CD14-positive monocyte (primary cell): ENCODE results near the gene NPM3. TPM values are rescaled to one million over a fixed set of nuclear protein-coding genes. Genes with fewer than 3 reads are reported as not detected.

Experiments used
- DNase-seq, 3 donors: peaks; one replicate each; pipeline ENCODE4 v3.0.0-alpha.2; 2011 to 2022
- H2AFZ ChIP-seq: 2 replicates; pipeline ENCODE4 v1.6.0; 2012; ENCODE audit warnings: mild to moderate bottlenecking, low read depth, low read length, inconsistent platforms; ENCODE audit not compliant: insufficient read depth, poor library complexity, severe bottlenecking
- H3K27ac ChIP-seq, 2 donors: 1 replicate in 1 of 2; 2 replicates in 1 of 2; pipeline ENCODE4 v1.5.1; 2012 to 2013; ENCODE audit warnings: low read length in 2 of 2, control low read depth in 1 of 2, inconsistent platforms in 1 of 2, low read depth in 1 of 2, mild to moderate bottlenecking in 1 of 2
- H3K27me3 ChIP-seq, 2 donors: one replicate each; pipeline versions ENCODE4 v1.6.0 to v1.6.1; 2011 to 2013; ENCODE audit warnings: low read length in 2 of 2; ENCODE audit not compliant: control insufficient read depth in 2 of 2, insufficient read depth in 2 of 2
- H3K36me3 ChIP-seq, 2 donors: replicated peaks in 1 of 2; 1 replicate in 1 of 2; 2 replicates in 1 of 2; pipeline versions ENCODE4 v1.5.1 to v1.6.1; 2012 to 2013; ENCODE audit warnings: low read length in 2 of 2, control low read depth in 1 of 2, inconsistent platforms in 1 of 2, mild to moderate bottlenecking in 1 of 2; ENCODE audit not compliant: insufficient read depth in 2 of 2, control insufficient read depth in 1 of 2
- H3K4me1 ChIP-seq, 2 donors: 1 replicate in 1 of 2; 2 replicates in 1 of 2; pipeline versions ENCODE4 v1.5.1 to v1.6.1; 2012 to 2013; ENCODE audit warnings: low read length in 2 of 2, control low read depth in 1 of 2, inconsistent platforms in 1 of 2, mild to moderate bottlenecking in 1 of 2, moderate library complexity in 1 of 2; ENCODE audit not compliant: insufficient read depth in 2 of 2, control insufficient read depth in 1 of 2
- H3K4me2 ChIP-seq: replicated peaks from 2 replicates; pipeline ENCODE3; 2012; ENCODE audit warnings: low read length, moderate library complexity, mild to moderate bottlenecking; ENCODE audit not compliant: poor library complexity, severe bottlenecking; ENCODE audit errors: extremely low read depth
- H3K4me3 ChIP-seq, 3 experiments: fragments of 200-600 bp in 1 of 3; sonication (generic) in 1 of 3; replicated peaks in 1 of 3; 1 replicate in 2 of 3; 2 replicates in 1 of 3; pipeline ENCODE4 v1.5.1; 2011 to 2013; ENCODE audit warnings: low read length in 3 of 3, mild to moderate bottlenecking in 3 of 3, control low read depth in 2 of 3, low read depth in 2 of 3, inconsistent platforms in 1 of 3, moderate library complexity in 1 of 3
- H3K79me2 ChIP-seq: 2 replicates; pipeline ENCODE4 v1.6.0; 2012; ENCODE audit warnings: mild to moderate bottlenecking, control low read depth, inconsistent platforms, low read length, moderate library complexity; ENCODE audit not compliant: insufficient read depth
- H3K9ac ChIP-seq: 2 replicates; pipeline ENCODE4 v1.6.0; 2017; ENCODE audit warnings: low read length, mild to moderate bottlenecking; ENCODE audit not compliant: insufficient read depth, poor library complexity, severe bottlenecking
- H3K9me3 ChIP-seq, 2 donors: replicated peaks in 1 of 2; 1 replicate in 1 of 2; 2 replicates in 1 of 2; pipeline versions ENCODE4 v1.5.1 to v1.6.1; 2012 to 2013; ENCODE audit warnings: low read length in 2 of 2, control low read depth in 1 of 2; ENCODE audit not compliant: control insufficient read depth in 1 of 2, insufficient read depth in 1 of 2
- H4K20me1 ChIP-seq: 2 replicates; pipeline ENCODE4 v1.6.0; 2012; ENCODE audit warnings: mild to moderate bottlenecking, low read length, control low read depth, moderate library complexity; ENCODE audit not compliant: insufficient read depth
- H3K27ac Mint-ChIP-seq, 7 donors: one replicate each; pipeline ENCODE4 v1.8.0; 2020; ENCODE audit warnings: mild to moderate bottlenecking in 7 of 7, mixed read lengths in 7 of 7, moderate library complexity in 6 of 7, inconsistent platforms in 2 of 7
- H3K27me3 Mint-ChIP-seq, 3 donors: one replicate each; pipeline ENCODE4 v1.8.0; 2021 to 2022; ENCODE audit warnings: low read depth in 3 of 3, mild to moderate bottlenecking in 3 of 3, mixed read lengths in 3 of 3, moderate library complexity in 3 of 3, inconsistent platforms in 1 of 3
- H3K36me3 Mint-ChIP-seq, 2 donors: one replicate each; pipeline ENCODE4 v1.8.0; 2020; ENCODE audit warnings: mixed read lengths in 2 of 2, inconsistent platforms in 1 of 2, mild to moderate bottlenecking in 1 of 2
- H3K4me1 Mint-ChIP-seq: one replicate; pipeline ENCODE4 v1.8.0; 2020; ENCODE audit warnings: mild to moderate bottlenecking, mixed read lengths
- H3K4me3 Mint-ChIP-seq, 2 donors: one replicate each; pipeline ENCODE4 v1.8.0; 2020; ENCODE audit warnings: mild to moderate bottlenecking in 2 of 2, mixed read lengths in 2 of 2, moderate library complexity in 1 of 2
- H3K9me3 Mint-ChIP-seq, 7 donors: one replicate each; pipeline ENCODE4 v1.8.0; 2020 to 2022; ENCODE audit warnings: mixed read lengths in 7 of 7, mild to moderate bottlenecking in 6 of 7, moderate library complexity in 6 of 7, inconsistent platforms in 2 of 7
- WGBS: methylation state at CpG from one replicate; pipeline ENCODE4 v1.1.5; 2013; ENCODE audit warnings: missing lambda C conversion rate; ENCODE audit not compliant: insufficient coverage; 5-methylcytosine and 5-hydroxymethylcytosine counted together
- intact Hi-C, 2 donors: fragments of 100-400 bp; cut with micrococcal nuclease; formaldehyde crosslinking; loops; one replicate each; pipeline versions ENCODE4 v1.15.0 to v1.15.1; 2023
- polyA plus RNA-seq, 3 donors: library from polyadenylated mRNA; depleted of rRNA in 1 of 3; unstranded in 2 of 3; stranded (reverse) in 1 of 3; fragments of 300-500 nt in 2 of 3; fragments of >200 nt in 1 of 3; fragmentation: Illumina TruSeq in 2 of 3; gene quantifications; 1 replicate in 2 of 3; 2 replicates in 1 of 3; pipeline ENCODE4 v1.2.3, GENCODE V29; 2012 to 2021
- TF ChIP-seq, protein P1 (sequence below): fragments of 200-600 bp; IDR thresholded peaks from one replicate; pipeline ENCODE4 v1.8.0; 2022; ENCODE audit warnings: antibody characterized with exemption, mild to moderate bottlenecking

Gene NPM3
- polyA plus RNA-seq, 3 donors, result 1.2 to 8.1 (median 3.8) TPM

DNA sequence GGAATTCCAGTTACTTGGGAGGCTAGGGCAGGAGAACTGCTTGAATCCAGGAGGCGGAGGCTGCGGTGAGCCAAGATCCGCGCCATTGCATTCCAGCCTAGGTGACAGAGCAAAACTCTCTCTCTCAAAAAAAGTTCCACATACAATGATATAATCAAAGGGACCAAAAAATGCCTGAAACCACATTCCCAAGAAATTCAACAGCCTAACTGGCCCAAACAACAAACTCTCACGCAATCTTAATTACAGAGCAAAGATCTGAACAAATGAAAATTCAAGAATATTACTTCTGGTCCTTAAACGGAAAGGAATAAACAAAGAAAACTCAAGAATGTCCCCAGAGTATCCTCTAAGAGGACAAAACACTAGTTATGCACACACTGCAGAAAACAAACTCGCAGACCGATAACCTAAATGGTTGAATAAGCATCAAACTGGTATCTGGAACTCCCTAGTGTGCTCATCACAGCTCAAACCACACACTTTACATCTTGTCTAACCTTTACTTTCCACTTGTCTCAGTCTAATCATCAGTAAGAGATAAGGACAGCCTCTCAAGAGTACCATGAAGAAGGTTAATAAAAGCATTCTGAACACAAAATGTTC is 31.3 kb upstream of the NPM3 start:
- Histone ChIP-seq H3K9me3 (no peaks in the 10 kb centered on the region), H3K9ac (peak overlapping the region; percentile 93), H3K79me2 (peaks cover 87% of the 10 kb centered on the region), H4K20me1 (peaks cover 86% of the 10 kb centered on the region), H3K27me3 (no peaks in the 10 kb centered on the region), H3K4me3 (peak overlapping the region in 1 of 3 experiments; percentile 86), H3K27ac (peak overlapping the region in 1 of 2 donors; percentile 40), H2AFZ (no peak overlapping the region), H3K4me1 (peaks cover 27 to 41% of the 10 kb centered on the region in 2 donors), H3K4me2 (peak overlapping the region; percentile 78), H3K36me3 (peaks cover 35 to 41% of the 10 kb centered on the region in 2 donors)
- Mint-ChIP-seq H3K9me3 (no peaks in the 10 kb centered on the region), H3K4me1 (peaks cover 46% of the 10 kb centered on the region), H3K4me3 (peak overlapping the region; percentile 28 to 94), H3K27ac (peak overlapping the region in 3 of 7 donors; percentile 23 to 70 (median 26)), H3K27me3 (no peaks in the 10 kb centered on the region), H3K36me3 (peaks cover 23 to 46% of the 10 kb centered on the region in 2 donors)
- no peak for DNase-seq
- intact Hi-C loops, result loop anchor here in 1 of 2 donors (10.0 kb wide), 1 partner anchor 460 kb away; the partner anchor contains the start of gene BTRC
- TF ChIP-seq, protein P1, sequence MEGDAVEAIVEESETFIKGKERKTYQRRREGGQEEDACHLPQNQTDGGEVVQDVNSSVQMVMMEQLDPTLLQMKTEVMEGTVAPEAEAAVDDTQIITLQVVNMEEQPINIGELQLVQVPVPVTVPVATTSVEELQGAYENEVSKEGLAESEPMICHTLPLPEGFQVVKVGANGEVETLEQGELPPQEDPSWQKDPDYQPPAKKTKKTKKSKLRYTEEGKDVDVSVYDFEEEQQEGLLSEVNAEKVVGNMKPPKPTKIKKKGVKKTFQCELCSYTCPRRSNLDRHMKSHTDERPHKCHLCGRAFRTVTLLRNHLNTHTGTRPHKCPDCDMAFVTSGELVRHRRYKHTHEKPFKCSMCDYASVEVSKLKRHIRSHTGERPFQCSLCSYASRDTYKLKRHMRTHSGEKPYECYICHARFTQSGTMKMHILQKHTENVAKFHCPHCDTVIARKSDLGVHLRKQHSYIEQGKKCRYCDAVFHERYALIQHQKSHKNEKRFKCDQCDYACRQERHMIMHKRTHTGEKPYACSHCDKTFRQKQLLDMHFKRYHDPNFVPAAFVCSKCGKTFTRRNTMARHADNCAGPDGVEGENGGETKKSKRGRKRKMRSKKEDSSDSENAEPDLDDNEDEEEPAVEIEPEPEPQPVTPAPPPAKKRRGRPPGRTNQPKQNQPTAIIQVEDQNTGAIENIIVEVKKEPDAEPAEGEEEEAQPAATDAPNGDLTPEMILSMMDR, result no peak
- 98% methylated on average over 5 of the region's 8 CpGs for WGBS

DNA sequence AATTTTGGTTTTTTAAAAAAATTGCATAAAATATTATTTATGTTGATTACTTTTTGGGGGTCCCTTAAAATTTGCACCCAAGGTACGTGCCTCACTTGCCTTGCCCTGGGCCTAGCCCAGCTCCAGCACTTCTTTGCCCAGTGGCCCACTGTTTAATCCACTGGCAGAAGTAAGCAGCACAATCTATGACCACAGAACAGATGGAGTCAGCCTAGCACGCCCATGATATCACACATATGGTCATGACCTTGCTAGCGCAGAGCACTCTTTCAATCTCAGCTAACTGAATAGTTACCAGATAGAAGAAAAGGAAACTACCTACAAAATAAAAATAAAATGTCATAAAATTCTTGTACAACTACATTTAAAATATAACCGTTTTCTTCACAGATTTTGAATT is 29.4 kb upstream of the NPM3 start:
- Histone ChIP-seq H3K4me2 (no peak overlapping the region), H3K27me3 (no peaks in the 10 kb centered on the region), H4K20me1 (peaks cover 100% of the 10 kb centered on the region), H3K27ac (no peak overlapping the region), H3K4me3 (no peak overlapping the region), H3K4me1 (peaks cover 19 to 30% of the 10 kb centered on the region in 2 donors), H2AFZ (no peak overlapping the region), H3K9ac (no peak overlapping the region), H3K79me2 (peaks cover 97% of the 10 kb centered on the region), H3K36me3 (peaks cover 50 to 61% of the 10 kb centered on the region in 2 donors), H3K9me3 (no peaks in the 10 kb centered on the region)
- Mint-ChIP-seq H3K27me3 (no peaks in the 10 kb centered on the region), H3K27ac (peak overlapping the region in 1 of 7 donors; percentile 15), H3K4me3 (no peak overlapping the region), H3K4me1 (peaks cover 36% of the 10 kb centered on the region), H3K9me3 (no peaks in the 10 kb centered on the region), H3K36me3 (peaks cover 37 to 65% of the 10 kb centered on the region in 2 donors)
- intact Hi-C loops, result loop anchor here in 1 of 2 donors (10.0 kb wide), 1 partner anchor 458 kb away; the partner anchor contains the start of gene BTRC
- WGBS, result 100% methylated on average over 1 of the region's 4 CpGs
- DNase-seq, result no peak
- TF ChIP-seq, protein P1, result no peak
